Gastroesophageal sphincter (tissue), 4 donors: ENCODE results near the gene DBP. TPM values are rescaled to one million over a fixed set of nuclear protein-coding genes. Genes with fewer than 3 reads are reported as not detected.
"Not testable (repeated sequence)": the region's sequence is repeated elsewhere in the genome, so short reads cannot be mapped to it uniquely, and the experiment has no call there.

ENCODE experiments used
- ATAC-seq: fragments of 150-250 bp; one replicate; pipeline ENCODE4 v1.9.1; 2016; ENCODE audit warnings: mild to moderate bottlenecking, moderate library complexity
- H3K27ac ChIP-seq, 4 donors: fragments of 200-600 bp; sonication (generic) in 3 of 4; 1 replicate in 3 of 4; 2 replicates in 1 of 4; pipeline ENCODE4 v1.5.1; 2016 to 2019
- H3K27me3 ChIP-seq: fragments of 200-600 bp; sonication (generic); one replicate; pipeline ENCODE4 v1.5.1; 2019
- H3K36me3 ChIP-seq, 2 donors: fragments of 200-600 bp; sonication (generic); one replicate each; pipeline ENCODE4 v1.5.1; 2019; ENCODE audit warnings: control low read depth in 1 of 2
- H3K4me1 ChIP-seq, 3 donors: fragments of 200-600 bp; sonication (generic); 1 replicate in 2 of 3; 2 replicates in 1 of 3; pipeline ENCODE4 v1.5.1; 2016 to 2019; ENCODE audit warnings: control low read depth in 2 of 3
- H3K4me3 ChIP-seq, 2 donors: fragments of 200-600 bp; sonication (generic); one replicate each; pipeline ENCODE4 v1.5.1; 2019; ENCODE audit warnings: mild to moderate bottlenecking in 1 of 2, moderate library complexity in 1 of 2
- H3K9me3 ChIP-seq, 3 donors: fragments of 200-600 bp; sonication (generic); one replicate each; pipeline ENCODE4 v1.5.1; 2017 to 2019; ENCODE audit warnings: control low read depth in 2 of 3
- EP300 ChIP-seq: sonication (generic); formaldehyde crosslinking; IDR thresholded peaks from one replicate; pipeline ENCODE4 v1.6.1; 2017; ENCODE audit warnings: antibody characterized with exemption, mild to moderate bottlenecking
- POLR2A ChIP-seq, 2 donors: fragments of 450-650 bp; IDR thresholded peaks; one replicate each; pipeline ENCODE4 v1.6.1; 2017; ENCODE audit warnings: antibody characterized with exemption in 2 of 2, mild to moderate bottlenecking in 2 of 2, moderate library complexity in 1 of 2
- POLR2AphosphoS5 ChIP-seq: sonication (generic); formaldehyde crosslinking; IDR thresholded peaks from one replicate; pipeline ENCODE4 v1.6.1; 2017; ENCODE audit warnings: antibody characterized with exemption
- WGBS, 2 donors: methylation state at CpG; one replicate each; pipeline ENCODE4 v1.1.5; 2018; ENCODE audit warnings: low coverage in 1 of 2; 5-methylcytosine and 5-hydroxymethylcytosine counted together
- total RNA-seq, 4 donors: library from RNA; depleted of rRNA; stranded (reverse); fragments of >200 nt; gene quantifications; one replicate each; pipeline ENCODE4 v1.1.0, GENCODE V29; 2016
- TF ChIP-seq, protein P1 (sequence below), 4 experiments: fragments of 200-600 bp in 2 of 4; fragments of 450-650 bp in 2 of 4; sonication (generic) in 1 of 4; IDR thresholded peaks; one replicate each; pipeline ENCODE4 v1.5.1; 2017 to 2019; ENCODE audit warnings: antibody characterized with exemption in 4 of 4, mild to moderate bottlenecking in 2 of 4, moderate library complexity in 2 of 4

Gene DBP
- total RNA-seq, 4 donors from 2014 or later = 2.9 to 16.8 (median 8.9) TPM

DNA sequence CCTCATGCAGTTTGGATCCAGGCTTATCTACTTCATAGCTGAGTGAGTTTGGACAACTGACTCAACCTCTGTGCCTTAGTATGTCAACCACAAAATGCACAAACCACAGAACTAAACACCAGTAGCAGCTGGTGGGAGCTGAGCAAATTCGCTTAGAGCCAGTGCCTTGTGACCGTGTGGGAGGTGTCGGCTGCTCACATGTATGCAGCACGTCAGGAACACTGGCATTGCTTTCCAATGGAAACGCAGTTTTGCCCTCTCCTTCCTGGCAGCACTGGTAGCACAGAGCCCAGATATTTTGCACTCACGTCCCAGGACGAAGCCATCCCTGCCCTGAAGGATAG, 43.9 kb upstream of the DBP start:
- Histone ChIP-seq H3K27ac (no peak overlapping the region), H3K36me3 (no peaks in the 10 kb centered on the region), H3K4me1 (peaks cover 0 to 4% (median 0%) of the 10 kb centered on the region in 3 donors), H3K9me3 (no peaks in the 10 kb centered on the region), H3K4me3 (no peak overlapping the region), H3K27me3 (no peaks in the 10 kb centered on the region)
- WGBS, 2 donors = 76 to 100% methylated on average over 1 to 3 of the region's 7 CpGs
- no peak for TF ChIP-seq POLR2A (IDR thresholded peaks at IDR 0.05)
- TF ChIP-seq EP300 = no peak
- no peak for TF ChIP-seq POLR2AphosphoS5
- TF ChIP-seq, protein P1, sequence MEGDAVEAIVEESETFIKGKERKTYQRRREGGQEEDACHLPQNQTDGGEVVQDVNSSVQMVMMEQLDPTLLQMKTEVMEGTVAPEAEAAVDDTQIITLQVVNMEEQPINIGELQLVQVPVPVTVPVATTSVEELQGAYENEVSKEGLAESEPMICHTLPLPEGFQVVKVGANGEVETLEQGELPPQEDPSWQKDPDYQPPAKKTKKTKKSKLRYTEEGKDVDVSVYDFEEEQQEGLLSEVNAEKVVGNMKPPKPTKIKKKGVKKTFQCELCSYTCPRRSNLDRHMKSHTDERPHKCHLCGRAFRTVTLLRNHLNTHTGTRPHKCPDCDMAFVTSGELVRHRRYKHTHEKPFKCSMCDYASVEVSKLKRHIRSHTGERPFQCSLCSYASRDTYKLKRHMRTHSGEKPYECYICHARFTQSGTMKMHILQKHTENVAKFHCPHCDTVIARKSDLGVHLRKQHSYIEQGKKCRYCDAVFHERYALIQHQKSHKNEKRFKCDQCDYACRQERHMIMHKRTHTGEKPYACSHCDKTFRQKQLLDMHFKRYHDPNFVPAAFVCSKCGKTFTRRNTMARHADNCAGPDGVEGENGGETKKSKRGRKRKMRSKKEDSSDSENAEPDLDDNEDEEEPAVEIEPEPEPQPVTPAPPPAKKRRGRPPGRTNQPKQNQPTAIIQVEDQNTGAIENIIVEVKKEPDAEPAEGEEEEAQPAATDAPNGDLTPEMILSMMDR (IDR thresholded peaks at IDR 0.05) = no peak
- no peak for ATAC-seq

DNA sequence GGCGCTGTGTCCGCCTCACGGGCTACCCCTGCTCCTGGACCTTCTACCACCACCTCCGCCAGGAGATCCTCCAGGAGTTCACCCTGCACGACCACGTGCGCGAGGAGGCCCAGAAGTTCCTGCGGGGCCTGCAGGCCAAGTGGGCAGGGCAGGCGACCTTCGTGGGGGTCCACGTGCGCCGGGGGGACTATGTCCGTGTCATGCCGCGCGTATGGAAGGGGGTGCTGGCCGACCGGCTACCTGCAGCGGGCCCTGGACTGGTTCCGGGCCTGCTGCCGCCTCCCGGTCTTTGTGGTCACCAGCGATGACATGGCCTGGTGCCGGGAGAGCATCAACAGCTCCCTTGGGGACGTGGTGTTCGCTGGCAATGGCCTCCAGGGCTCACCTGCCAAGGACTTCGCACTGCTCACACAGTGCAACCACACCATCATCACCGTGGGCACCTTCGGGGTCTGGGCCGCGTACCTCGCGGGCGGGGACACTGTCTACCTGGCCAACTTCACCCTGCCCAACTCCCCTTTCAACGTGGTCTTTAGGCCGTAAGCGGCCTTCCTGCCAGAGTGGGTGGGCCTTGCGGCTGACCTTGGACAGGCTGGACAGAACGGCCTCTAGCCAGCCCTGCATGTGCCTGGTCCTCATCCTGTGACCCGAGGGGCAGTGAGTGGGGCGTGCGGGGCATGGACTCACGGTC, 43.4 kb upstream of the DBP start:
- TF ChIP-seq, protein P1 (IDR thresholded peaks at IDR 0.05) = no peak
- no peak for TF ChIP-seq POLR2A (IDR thresholded peaks at IDR 0.05)
- Histone ChIP-seq H3K27me3 (no peaks in the 10 kb centered on the region), H3K36me3 (no peaks in the 10 kb centered on the region), H3K4me3 (no peak overlapping the region), H3K9me3 (no peaks in the 10 kb centered on the region), H3K27ac (no peak overlapping the region), H3K4me1 (peaks cover 0 to 8% (median 1%) of the 10 kb centered on the region in 3 donors)
- ATAC-seq = no peak
- WGBS, 2 donors = 99% methylated on average over 12 of the region's 45 CpGs; no CpG with 5 or more reads in 1 of the 2 donors

DNA sequence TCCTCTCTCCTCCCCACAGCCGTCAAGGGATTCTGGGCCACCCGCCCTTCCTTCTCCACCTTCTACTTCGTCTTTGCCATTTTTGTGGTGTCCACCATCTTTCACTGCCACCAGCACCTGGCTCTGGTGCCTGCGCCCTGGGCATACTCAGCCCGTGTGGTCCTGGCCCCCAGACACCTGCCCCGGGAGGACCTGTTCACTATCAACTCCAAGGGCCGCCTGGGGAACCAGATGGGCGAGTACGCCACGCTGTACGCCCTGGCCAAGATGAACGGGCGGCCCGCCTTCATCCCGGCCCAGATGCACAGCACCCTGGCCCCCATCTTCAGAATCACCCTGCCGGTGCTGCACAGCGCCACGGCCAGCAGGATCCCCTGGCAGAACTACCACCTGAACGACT, 42.8 kb upstream of the DBP start:
- not testable (repeated sequence) for H3K27me3 ChIP-seq, H3K27ac ChIP-seq, ATAC-seq, H3K4me3 ChIP-seq, H3K36me3 ChIP-seq, H3K9me3 ChIP-seq
- H3K4me1 ChIP-seq = peaks cover 0 to 14% (median 6%) of the 10 kb centered on the region in 3 donors
- 93% methylated on average over 6 of the region's 19 CpGs; no CpG with 5 or more reads in 1 of the 2 donors for WGBS, 2 donors

DNA sequence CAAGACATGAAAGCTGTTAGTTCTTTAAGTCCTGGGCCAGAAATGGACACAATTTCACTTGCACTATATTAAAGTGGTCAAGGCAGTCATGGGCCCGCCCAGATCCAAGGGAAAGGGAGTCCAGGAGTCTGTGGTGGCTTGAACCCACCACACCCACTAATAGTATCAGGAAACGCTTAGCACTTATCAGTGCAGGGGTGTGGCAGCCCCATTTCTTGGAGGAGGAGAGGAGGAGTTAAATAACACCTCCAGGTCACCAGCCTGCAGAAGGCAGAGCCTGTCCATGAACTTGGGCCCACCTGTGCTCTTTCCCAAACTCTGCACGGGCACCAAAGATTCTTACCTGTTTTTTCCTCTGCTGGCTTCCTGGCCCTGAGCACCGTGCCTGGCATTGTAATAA, 41.0 kb upstream of the DBP start:
- TF ChIP-seq EP300 (no peak), POLR2AphosphoS5 (no peak), POLR2A (IDR thresholded peaks at IDR 0.05) (no peak)
- TF ChIP-seq, protein P1 (IDR thresholded peaks at IDR 0.05) = no peak
- Histone ChIP-seq H3K4me1 (peaks cover 0 to 11% (median 6%) of the 10 kb centered on the region in 3 donors), H3K4me3 (no peak overlapping the region), H3K36me3 (no peaks in the 10 kb centered on the region), H3K27ac (no peak overlapping the region), H3K27me3 (no peaks in the 10 kb centered on the region), H3K9me3 (no peaks in the 10 kb centered on the region)
- 73 to 83% methylated on average over 1 to 4 of the region's 4 CpGs for WGBS, 2 donors
- no peak for ATAC-seq

DNA sequence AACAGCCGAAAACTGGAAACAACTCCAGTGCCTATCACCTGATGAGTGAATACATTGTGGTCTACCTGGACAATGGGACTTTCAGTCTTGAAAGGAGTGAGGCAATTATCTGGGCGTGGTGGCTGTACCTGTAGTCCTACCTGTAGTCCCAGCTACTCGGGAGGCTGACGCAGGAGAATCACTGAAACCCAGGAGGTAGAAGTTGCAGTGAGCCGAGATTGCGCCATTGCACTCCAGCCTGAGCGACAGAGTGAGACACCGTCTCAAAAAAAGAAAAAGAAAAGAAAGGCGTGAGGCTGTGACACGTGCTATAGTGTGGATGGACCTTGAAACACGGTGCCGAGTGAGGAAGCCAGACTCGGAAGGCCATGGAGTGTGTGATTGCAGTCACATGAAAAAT, 39.7 kb upstream of the DBP start:
- 85 to 96% methylated on average over 9 to 13 of the region's 13 CpGs for WGBS, 2 donors
- peaks cover 0 to 11% (median 6%) of the 10 kb centered on the region in 3 donors for H3K4me1 ChIP-seq
- TF ChIP-seq EP300 = no peak
- TF ChIP-seq, protein P1 (IDR thresholded peaks at IDR 0.05) = no peak
- TF ChIP-seq POLR2A (IDR thresholded peaks at IDR 0.05) = no peak
- TF ChIP-seq POLR2AphosphoS5 = no peak
- no peaks in the 10 kb centered on the region for H3K27me3 ChIP-seq
- no peaks in the 10 kb centered on the region for H3K9me3 ChIP-seq
- ATAC-seq = no peak
- H3K4me3 ChIP-seq = no peak overlapping the region
- H3K27ac ChIP-seq = no peak overlapping the region
- no peaks in the 10 kb centered on the region for H3K36me3 ChIP-seq
